ENCODE measurements around the gene ROBO4.

DNA sequence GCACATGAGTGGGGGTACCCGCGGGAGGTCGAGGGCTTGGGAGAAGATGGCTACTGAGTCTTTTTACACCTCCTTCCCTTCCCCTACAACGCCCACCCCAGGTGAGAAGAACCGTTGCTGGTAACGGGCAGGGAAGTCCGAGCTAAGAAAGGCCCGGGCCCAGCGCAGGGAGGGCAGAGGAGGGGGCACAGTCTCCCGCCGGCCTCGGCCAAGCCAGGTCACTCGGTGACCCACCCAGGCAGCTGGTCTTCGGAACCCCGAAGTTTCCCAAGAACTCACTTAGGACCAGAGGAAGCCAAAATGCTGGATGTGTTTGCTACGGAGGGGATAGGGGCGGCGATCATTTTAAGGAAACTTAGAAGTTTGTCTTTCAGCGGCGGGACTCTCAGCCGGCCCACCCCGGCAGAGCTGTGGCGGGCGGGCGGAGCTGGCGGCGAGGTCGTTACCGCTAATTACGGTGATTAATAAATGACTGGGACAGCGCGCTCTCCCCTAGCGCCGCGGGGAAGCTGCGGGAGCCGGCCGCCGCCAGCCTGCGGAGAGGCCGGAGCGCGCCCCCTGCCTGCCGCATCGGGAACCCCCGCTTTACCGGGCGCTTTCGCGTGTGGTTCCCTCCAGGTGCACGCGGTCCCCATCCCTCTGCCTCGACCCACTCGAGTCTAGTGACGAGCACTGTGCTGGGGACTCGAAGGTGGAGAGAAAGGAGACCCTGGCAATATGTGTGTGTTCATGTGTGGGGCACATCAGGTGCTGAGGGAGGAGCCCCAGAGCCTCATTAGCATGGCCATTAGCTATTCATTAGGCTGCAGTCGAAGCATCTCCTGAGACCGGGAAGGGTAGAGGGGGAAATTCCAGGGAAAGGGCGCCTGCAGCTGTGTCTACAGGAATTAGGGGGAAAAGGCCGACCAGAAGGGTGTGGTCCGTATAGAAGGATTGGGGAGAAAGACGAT, 31.5 kb downstream of the ROBO4 start:
- TF ChIP-seq SUZ12 (IDR thresholded peaks at IDR 0.05; ENCODE audit: extremely low read depth, insufficient read depth, insufficient read length) (no peak), ZNF274 (IDR thresholded peaks at IDR 0.05; ENCODE audit: low read depth, low read length) (no peak)
